Activated naive CD8-positive, alpha-beta T cell treated with anti-CD3 and anti-CD28 coated beads, Interleukin-2, amount 50 U/mL, for 24 hours (primary cell): ENCODE measurements around the gene DOCK11.

Experiments
- ATAC-seq: fragments of 150-1000 bp; cut with Tn5 transposase; one replicate; pipeline ENCODE4 v1.10.0; 2021
- DNase-seq: peaks from one replicate; pipeline ENCODE4 v3.0.0; 2021
- H3K27ac Mint-ChIP-seq: one replicate; pipeline ENCODE4 v1.8.0; 2021; ENCODE audit warnings: mild to moderate bottlenecking, mixed read lengths
- H3K27me3 Mint-ChIP-seq: one replicate; pipeline ENCODE4 v1.8.0; 2021; ENCODE audit warnings: mixed read lengths
- H3K36me3 Mint-ChIP-seq: one replicate; pipeline ENCODE4 v1.8.0; 2021; ENCODE audit warnings: low read depth, mixed read lengths
- H3K4me1 Mint-ChIP-seq: one replicate; pipeline ENCODE4 v1.8.0; 2021; ENCODE audit warnings: mixed read lengths
- H3K4me3 Mint-ChIP-seq: one replicate; pipeline ENCODE4 v1.8.0; 2021; ENCODE audit warnings: mild to moderate bottlenecking, moderate library complexity, mixed read lengths
- H3K9me3 Mint-ChIP-seq: one replicate; pipeline ENCODE4 v1.8.0; 2021; ENCODE audit warnings: mixed read lengths

The DOCK11 gene

DNA sequence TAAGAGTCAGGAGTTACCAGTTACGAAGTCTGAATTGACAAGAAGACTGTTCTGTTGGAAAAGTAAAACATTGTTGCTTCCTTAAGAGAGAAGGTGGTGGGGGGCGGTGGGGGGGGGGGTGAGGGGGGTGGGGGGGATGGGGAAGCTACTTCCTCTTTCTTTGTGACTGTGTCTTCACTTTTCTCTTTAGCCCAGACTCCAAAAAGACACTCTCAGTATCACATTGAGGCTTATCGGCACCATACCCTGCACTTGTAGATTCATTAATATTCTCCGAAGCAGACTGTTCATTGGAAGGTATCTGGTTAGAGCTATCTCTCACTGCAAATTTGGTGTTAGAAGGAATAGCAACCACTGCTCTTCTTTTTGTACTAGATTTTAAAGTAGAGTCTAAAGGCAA lies 137.2 kb downstream of the DOCK11 start:
- peaks cover 27% of the 10 kb centered on the region for H3K36me3 Mint-ChIP-seq
- no peak for DNase-seq
- H3K27ac Mint-ChIP-seq, result peak overlapping the region; percentile 21
- H3K9me3 Mint-ChIP-seq, result no peaks in the 10 kb centered on the region
- no peaks in the 10 kb centered on the region for H3K27me3 Mint-ChIP-seq
- ATAC-seq, result no peak
- peaks cover 2% of the 10 kb centered on the region for H3K4me1 Mint-ChIP-seq
- H3K4me3 Mint-ChIP-seq, result no peak overlapping the region

DNA sequence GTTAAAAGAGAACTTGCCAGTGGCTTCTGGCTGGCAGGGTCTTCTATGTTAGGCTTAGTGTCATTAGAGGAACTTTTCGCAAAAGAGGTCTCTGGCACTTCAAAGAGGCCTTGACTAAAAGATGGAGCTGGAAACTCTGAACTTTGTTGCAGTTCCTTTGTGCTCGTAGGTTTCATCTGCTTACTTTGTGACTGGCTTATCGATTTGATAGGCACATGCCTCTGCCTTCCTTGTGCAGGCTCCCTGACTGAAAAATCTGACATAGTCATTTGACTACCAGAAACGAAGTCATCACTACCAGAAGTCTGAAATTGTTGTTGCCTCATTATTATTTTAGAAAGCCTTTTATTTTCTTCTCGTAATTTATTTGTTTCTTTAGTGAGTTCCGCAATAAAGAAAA lies 137.9 kb downstream of the DOCK11 start:
- ATAC-seq, result no peak
- peaks cover 2% of the 10 kb centered on the region for H3K4me1 Mint-ChIP-seq
- DNase-seq, result no peak
- H3K36me3 Mint-ChIP-seq, result peaks cover 30% of the 10 kb centered on the region
- peak overlapping the region; percentile 21 for H3K27ac Mint-ChIP-seq
- H3K9me3 Mint-ChIP-seq, result no peaks in the 10 kb centered on the region
- no peak overlapping the region for H3K4me3 Mint-ChIP-seq
- H3K27me3 Mint-ChIP-seq, result no peaks in the 10 kb centered on the region

DNA sequence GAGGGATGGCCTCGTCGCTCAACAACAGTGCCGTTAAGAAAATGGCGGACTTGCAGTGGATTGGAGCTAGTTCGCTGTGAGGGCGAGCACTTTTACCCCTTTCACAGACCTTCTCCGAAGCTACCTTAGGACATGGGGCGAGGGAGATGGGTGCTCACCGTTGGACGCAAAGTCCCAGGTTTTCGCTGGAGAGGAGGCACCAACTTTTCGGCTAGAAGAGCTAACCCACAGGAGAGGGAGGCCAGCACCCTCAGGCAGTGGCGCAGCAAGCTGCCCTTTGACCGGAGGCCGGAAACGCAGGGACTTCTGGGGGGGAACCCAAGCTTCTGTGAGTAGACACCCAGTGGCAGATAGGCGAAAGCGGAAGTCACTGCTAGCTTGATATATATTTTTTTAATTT lies 138.7 kb downstream of the DOCK11 start:
- peaks cover 2% of the 10 kb centered on the region for H3K4me1 Mint-ChIP-seq
- H3K4me3 Mint-ChIP-seq, result no peak overlapping the region
- H3K27ac Mint-ChIP-seq, result no peak overlapping the region
- H3K27me3 Mint-ChIP-seq, result no peaks in the 10 kb centered on the region
- no peak for ATAC-seq
- H3K36me3 Mint-ChIP-seq, result peaks cover 31% of the 10 kb centered on the region
- no peaks in the 10 kb centered on the region for H3K9me3 Mint-ChIP-seq
- no peak for DNase-seq

DNA sequence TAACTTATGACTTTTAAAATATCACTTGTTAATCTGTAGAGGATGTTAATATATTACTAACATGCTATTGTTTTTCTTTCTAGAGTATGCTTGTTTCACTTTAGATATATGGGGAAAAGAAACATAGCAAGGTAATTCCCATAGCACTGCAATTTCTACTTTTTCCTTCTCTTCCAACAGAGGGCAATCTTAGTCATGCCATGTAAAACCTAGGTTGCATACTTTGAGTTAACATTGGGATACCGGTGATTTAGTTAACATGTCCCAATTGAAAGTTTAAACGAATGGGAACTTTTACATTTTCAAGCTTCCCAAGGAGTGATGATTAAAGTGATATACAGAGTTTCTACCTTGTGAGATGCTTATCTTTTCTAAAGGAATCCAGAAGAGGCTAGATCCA lies 142.4 kb downstream of the DOCK11 start:
- no peak for DNase-seq

DNA sequence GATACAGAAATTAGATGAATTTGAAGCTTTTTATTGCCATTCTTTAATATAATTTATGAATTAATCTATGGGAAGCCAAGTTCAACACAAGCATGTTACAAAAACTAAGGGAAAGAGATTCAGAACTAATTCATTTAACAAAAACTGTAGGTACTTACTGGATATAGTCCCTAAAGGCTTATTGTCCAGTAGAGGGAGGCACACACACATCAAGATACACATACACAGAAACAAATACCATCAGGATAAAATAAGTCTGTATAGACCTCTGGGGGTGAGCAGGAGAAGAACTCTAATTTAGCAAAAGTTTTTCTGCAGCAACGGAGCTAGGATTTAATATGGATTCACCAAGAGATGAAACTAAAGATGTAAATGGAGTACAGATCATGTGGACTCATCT lies 148.8 kb downstream of the DOCK11 start:
- Mint-ChIP-seq H3K4me3 (no peak overlapping the region), H3K36me3 (peaks cover 9% of the 10 kb centered on the region), H3K27me3 (no peaks in the 10 kb centered on the region), H3K4me1 (no peaks in the 10 kb centered on the region), H3K27ac (no peak overlapping the region), H3K9me3 (no peaks in the 10 kb centered on the region)
- DNase-seq (no peak), ATAC-seq (no peak)

More for the DNA sequence above, 142.4 kb downstream of the DOCK11 start:
- no peaks in the 10 kb centered on the region for H3K27me3 Mint-ChIP-seq
- no peak overlapping the region for H3K4me3 Mint-ChIP-seq
- H3K4me1 Mint-ChIP-seq, result peaks cover under 1% of the 10 kb centered on the region
- no peaks in the 10 kb centered on the region for H3K9me3 Mint-ChIP-seq
- ATAC-seq, result no peak
- no peak overlapping the region for H3K27ac Mint-ChIP-seq
- H3K36me3 Mint-ChIP-seq, result peaks cover 16% of the 10 kb centered on the region

DNA sequence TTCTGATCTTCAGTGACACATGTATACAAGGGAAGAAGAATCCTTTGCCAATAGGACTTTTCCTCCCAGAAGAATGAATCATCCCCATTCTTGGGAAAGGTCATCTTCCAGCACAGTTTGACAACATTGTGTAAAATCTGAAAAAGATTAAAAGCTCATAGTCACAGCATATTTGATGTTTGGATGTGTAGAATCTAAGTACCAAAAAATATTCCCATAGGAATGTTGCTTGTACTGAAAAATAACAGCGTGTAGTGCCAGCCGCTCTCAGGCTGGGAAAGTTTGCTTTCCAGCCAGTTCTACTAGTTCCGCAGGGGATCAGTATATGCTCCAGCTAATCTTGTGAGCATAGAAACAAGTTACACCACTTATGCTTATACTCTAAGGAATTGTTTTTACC lies 157.1 kb downstream of the DOCK11 start:
- Mint-ChIP-seq H3K9me3 (no peaks in the 10 kb centered on the region), H3K4me1 (no peaks in the 10 kb centered on the region), H3K27ac (no peak overlapping the region), H3K27me3 (no peaks in the 10 kb centered on the region), H3K36me3 (peaks cover 8% of the 10 kb centered on the region), H3K4me3 (no peak overlapping the region)
- ATAC-seq, result no peak
- no peak for DNase-seq

DNA sequence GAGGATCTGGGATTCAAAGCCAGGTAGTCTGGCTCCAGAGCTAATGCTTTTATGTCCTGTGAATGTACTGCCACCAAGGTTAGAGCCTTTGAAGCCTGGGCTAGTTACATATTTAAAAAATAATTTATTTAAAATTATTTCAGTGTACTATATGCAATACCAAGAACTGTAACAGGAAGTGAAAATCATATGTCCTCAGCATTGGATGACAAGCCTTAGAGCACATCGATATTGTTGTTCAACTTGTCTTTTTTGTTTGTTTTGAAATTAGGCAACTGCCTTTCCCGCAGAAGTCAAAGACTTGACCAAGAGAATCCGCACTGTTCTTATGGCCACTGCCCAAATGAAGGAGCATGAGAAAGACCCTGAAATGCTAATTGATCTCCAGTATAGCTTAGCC lies 158.7 kb downstream of the DOCK11 start:
- DNase-seq (no peak), ATAC-seq (no peak)
- H3K27ac Mint-ChIP-seq, result peak overlapping the region; percentile 22
- H3K4me1 Mint-ChIP-seq, result no peaks in the 10 kb centered on the region
- peaks cover 5% of the 10 kb centered on the region for H3K36me3 Mint-ChIP-seq
- H3K4me3 Mint-ChIP-seq, result no peak overlapping the region
- H3K9me3 Mint-ChIP-seq, result no peaks in the 10 kb centered on the region
- no peaks in the 10 kb centered on the region for H3K27me3 Mint-ChIP-seq

DNA sequence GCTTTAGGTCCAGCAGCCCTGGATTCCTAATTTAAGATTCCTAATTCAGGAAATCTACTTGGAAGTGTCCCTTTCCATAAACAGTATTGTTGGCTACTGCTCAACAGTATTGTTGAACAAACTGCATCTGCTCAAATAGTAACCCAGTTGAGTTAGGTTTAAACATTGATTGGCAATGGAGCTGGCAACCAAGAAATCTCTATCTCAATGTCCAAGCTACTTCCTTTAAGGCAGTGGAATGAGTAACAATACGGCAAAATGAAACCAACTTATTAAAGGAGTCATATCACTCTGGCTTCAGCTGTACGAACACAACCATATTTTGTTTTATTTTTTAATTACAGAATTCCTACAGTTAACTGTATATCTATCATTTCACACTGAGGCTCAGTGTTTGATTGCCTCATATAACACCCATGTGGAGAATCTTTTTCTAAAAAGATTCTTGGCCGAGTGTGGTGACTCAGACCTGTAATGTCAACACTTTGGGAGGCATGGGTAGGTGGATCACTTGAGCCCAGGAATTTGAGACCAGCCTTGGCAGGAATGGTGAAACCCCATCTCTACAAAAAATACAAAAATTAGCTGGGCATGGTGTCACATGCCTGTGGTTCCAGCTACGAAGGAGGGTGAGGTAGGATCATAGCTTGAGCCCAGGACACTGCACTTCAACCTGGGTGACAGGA lies 160.1 kb downstream of the DOCK11 start:
- Mint-ChIP-seq H3K36me3 (peaks cover 7% of the 10 kb centered on the region), H3K9me3 (no peaks in the 10 kb centered on the region), H3K27me3 (no peaks in the 10 kb centered on the region), H3K4me1 (no peaks in the 10 kb centered on the region), H3K4me3 (no peak overlapping the region), H3K27ac (no peak overlapping the region)
- ATAC-seq, result no peak
- no peak for DNase-seq

DNA sequence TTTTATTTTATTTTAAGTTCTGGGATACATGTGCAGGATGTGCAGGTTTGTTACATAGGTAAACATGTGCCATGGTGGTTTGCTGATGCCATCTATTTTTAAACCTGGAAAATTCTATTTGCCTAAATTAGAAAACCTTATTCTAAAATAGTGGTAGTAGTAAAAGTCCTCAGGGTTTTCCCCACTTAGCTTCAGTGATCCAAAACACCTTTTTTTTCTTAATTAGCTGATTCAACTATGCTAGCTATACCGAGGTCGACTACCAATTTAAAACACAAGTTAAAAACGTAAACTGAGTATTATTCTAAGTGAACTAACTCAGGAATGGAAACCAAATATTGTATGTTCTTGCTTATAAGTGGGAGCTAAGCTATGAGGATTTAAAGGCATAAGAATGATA lies 161.8 kb downstream of the DOCK11 start:
- H3K27ac Mint-ChIP-seq, result no peak overlapping the region
- H3K9me3 Mint-ChIP-seq, result no peaks in the 10 kb centered on the region
- ATAC-seq (no peak), DNase-seq (no peak)
- no peaks in the 10 kb centered on the region for H3K27me3 Mint-ChIP-seq
- H3K4me1 Mint-ChIP-seq, result no peaks in the 10 kb centered on the region
- H3K4me3 Mint-ChIP-seq, result no peak overlapping the region
- peaks cover 11% of the 10 kb centered on the region for H3K36me3 Mint-ChIP-seq

DNA sequence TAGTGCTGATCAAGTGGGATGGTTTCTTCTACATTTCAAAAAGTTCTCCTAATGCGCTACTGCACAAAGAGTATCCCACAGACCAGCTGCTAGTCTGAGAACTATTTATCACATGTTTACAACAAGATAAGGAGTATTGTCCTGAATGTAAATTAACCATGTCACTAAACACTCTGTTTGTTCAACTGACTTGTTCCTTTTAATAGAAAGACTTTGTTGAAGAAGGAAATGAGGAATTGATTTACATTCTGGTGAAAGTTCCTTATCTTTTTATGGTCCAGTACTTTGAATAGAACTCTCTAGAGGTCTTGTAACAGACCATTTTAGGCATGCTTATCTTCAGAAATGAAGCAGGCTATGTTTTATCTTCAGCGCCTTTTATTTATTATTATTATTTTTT lies 164.5 kb downstream of the DOCK11 start:
- no peak overlapping the region for H3K4me3 Mint-ChIP-seq
- H3K27ac Mint-ChIP-seq, result no peak overlapping the region
- ATAC-seq (no peak), DNase-seq (no peak)
- H3K36me3 Mint-ChIP-seq, result peaks cover 18% of the 10 kb centered on the region
- H3K4me1 Mint-ChIP-seq, result no peaks in the 10 kb centered on the region
- no peaks in the 10 kb centered on the region for H3K27me3 Mint-ChIP-seq
- no peaks in the 10 kb centered on the region for H3K9me3 Mint-ChIP-seq

DNA sequence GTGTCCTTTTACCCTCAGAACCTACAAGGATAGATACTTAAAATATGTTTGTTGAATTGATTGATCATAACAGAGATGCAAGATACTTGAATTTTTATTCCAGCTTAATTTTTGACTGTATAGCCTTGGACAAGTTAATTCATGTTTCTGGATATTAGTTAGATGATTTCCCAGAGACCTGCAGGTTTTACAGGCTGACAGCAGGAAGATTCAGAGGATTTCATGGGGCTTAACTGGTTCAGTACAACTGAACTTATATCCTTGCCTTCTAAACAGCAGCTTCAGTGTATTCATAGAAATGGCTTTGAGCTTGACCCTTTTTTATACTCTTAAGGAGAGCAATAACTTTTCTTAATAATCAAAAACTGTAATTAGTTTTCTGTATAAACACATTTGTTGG lies 169.6 kb downstream of the DOCK11 start:
- ATAC-seq (no peak), DNase-seq (no peak)
- no peaks in the 10 kb centered on the region for H3K27me3 Mint-ChIP-seq
- H3K36me3 Mint-ChIP-seq, result peaks cover 15% of the 10 kb centered on the region
- no peaks in the 10 kb centered on the region for H3K4me1 Mint-ChIP-seq
- no peaks in the 10 kb centered on the region for H3K9me3 Mint-ChIP-seq
- no peak overlapping the region for H3K27ac Mint-ChIP-seq
- H3K4me3 Mint-ChIP-seq, result no peak overlapping the region

DNA sequence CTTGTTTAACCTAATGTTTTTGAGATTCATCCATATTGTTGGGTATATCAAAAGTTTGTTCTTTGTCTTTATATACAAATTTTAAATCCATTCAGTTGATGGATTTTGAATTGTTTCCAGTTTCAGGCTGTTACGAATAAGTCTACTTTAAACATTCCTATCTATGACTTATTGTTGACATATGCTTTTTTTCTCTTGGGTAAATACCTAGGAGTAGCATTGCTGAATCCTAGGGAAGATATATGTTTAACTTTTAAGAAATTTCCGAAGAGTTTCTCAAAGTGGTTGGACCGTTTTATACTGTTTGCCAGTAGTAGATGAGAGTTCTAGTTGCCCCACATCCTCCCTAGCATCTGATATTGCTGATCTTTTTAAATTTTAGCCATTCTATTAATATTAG lies 170.9 kb downstream of the DOCK11 start:
- no peak overlapping the region for H3K27ac Mint-ChIP-seq
- H3K27me3 Mint-ChIP-seq, result no peaks in the 10 kb centered on the region
- H3K9me3 Mint-ChIP-seq, result no peaks in the 10 kb centered on the region
- peaks cover 15% of the 10 kb centered on the region for H3K36me3 Mint-ChIP-seq
- H3K4me1 Mint-ChIP-seq, result no peaks in the 10 kb centered on the region
- no peak overlapping the region for H3K4me3 Mint-ChIP-seq
- no peak for ATAC-seq
- no peak for DNase-seq

DNA sequence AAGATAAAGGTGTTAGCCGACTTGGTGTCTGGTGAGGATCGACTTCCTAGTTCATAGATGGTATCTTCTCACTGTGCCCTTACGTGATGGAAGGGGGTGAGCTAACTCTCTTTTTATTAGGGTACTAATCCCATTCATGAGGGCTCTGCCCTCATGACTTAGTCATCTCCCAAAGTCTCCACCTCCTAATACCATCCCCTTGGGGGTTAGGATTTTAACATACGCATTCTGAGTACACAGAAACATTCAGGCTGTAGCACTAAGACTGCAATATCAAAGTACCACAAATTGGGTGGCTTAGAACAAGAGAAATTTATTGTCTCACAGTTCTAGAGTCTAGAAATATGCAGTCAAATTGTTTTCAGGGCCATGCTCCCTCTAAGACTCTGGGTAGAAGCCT lies 173.8 kb downstream of the DOCK11 start:
- no peak overlapping the region for H3K4me3 Mint-ChIP-seq
- peaks cover 4% of the 10 kb centered on the region for H3K36me3 Mint-ChIP-seq
- DNase-seq, result no peak
- no peaks in the 10 kb centered on the region for H3K4me1 Mint-ChIP-seq
- H3K27me3 Mint-ChIP-seq, result no peaks in the 10 kb centered on the region
- peak overlapping the region; percentile 69 for H3K27ac Mint-ChIP-seq
- no peaks in the 10 kb centered on the region for H3K9me3 Mint-ChIP-seq
- ATAC-seq, result no peak

DNA sequence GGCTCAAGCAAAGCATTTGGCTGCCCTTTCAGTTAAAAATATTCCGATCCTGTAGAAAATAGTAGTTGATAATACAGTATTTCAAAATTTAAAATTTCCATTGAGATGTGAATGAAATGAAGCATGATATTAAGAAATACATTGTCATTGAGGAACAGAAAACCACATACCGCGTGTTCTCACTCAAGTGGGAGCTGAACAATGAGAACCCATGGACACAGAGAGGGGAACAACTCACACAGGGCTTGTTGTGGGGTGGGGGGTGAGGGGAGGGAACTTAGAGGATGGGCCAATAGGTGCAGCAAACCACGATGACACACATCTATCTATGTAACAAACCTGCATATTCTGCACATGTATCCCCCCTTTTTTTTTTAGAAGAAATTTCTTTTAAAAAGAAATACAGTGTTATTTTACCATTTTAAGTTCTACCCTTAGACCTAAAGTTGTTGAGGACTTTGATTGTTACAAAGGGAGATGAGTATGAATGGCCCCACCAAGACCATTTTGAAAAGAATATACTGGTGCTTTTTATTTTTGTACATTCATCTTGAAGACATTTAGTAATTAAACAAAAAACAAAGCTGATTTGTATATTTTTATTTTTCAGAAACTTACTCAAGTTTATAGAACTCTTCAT lies 179.8 kb downstream of the DOCK11 start:
- Mint-ChIP-seq H3K27ac (no peak overlapping the region), H3K4me3 (no peak overlapping the region), H3K4me1 (no peaks in the 10 kb centered on the region), H3K36me3 (peaks cover 8% of the 10 kb centered on the region), H3K9me3 (no peaks in the 10 kb centered on the region), H3K27me3 (no peaks in the 10 kb centered on the region)
- DNase-seq (no peak), ATAC-seq (no peak)

DNA sequence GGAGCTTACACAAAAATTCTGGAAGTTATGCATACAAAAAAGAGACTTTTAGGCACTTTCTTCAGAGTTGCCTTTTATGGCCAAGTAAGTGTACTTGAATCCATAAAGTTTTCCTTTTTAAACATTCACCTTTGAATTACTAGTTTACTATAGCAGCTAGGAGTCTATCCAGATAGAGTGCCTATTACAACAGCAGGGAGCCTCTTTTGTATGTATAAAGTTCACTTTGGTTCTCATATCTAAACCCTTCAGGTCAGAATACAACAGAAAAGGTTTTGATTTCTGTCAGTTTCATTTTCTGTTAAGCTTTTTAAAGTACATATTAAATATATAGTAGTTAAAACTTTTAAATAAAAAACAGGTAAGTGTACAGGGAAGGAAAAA lies 180.3 kb downstream of the DOCK11 start:
- no peak for ATAC-seq
- Mint-ChIP-seq H3K27ac (no peak overlapping the region), H3K27me3 (no peaks in the 10 kb centered on the region), H3K4me3 (no peak overlapping the region), H3K36me3 (peaks cover 8% of the 10 kb centered on the region), H3K4me1 (no peaks in the 10 kb centered on the region), H3K9me3 (no peaks in the 10 kb centered on the region)
- DNase-seq, result no peak

DNA sequence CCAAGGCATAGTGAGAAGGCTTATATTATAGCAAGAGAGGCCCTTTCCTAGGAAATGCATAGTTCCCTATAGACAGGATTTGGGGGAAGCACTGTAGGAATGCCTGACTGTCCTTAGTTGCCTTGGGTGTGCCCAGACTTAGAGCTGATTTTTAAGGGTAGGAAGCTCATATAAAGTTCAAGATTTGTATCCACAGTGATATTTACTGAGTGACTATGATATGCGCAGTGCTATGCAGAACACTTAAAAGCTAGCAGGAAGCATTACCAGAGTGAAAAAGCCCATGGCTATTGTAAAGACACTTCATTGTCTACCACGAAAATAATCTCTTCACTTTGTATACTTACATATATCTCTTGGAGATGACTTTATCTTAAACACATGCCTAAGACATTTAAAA lies 181.7 kb downstream of the DOCK11 start:
- Mint-ChIP-seq H3K4me1 (no peaks in the 10 kb centered on the region), H3K27me3 (no peaks in the 10 kb centered on the region), H3K4me3 (no peak overlapping the region), H3K36me3 (peaks cover 8% of the 10 kb centered on the region), H3K9me3 (no peaks in the 10 kb centered on the region), H3K27ac (no peak overlapping the region)
- DNase-seq (no peak), ATAC-seq (no peak)
